ENCODE data around the gene TBC1D22A.
"Not testable (repeated sequence)": the region's sequence is repeated elsewhere in the genome, so short reads cannot be mapped to it uniquely, and the experiment has no call there.

TBC1D22A gene

DNA sequence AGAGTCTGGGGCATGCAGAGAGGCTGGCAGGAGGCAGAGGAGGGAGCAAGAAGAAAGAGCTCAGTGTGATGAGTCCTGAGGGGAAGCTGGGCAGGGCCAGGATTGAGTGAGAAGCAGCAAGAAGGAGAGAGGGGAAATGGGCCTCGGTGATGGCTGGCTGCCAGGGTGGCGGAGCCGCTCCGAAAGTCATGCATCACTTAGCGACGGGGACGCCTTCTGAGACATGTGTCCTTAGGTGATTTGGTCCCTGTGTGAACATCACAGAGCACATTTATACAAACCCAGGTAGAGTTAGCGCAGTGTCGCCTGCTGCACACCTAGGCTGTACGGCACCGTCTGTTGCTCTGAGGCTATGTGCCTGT lies 15.1 kb downstream of the TBC1D22A start:
- Histone ChIP-seq H3K36me3 (ENCODE audit: insufficient read depth, low read depth, low read length) (no peaks in the 10 kb centered on the region), H3K9ac (ENCODE audit: low read depth, low read length) (no peak overlapping the region), H3K9me3 (ENCODE audit: insufficient read depth, low read depth, low read length) (no peaks in the 10 kb centered on the region), H3K4me1 (ENCODE audit: insufficient read depth, low read length) (peaks cover 11% of the 10 kb centered on the region), H3K27me3 (ENCODE audit: insufficient read depth, low read length) (no peaks in the 10 kb centered on the region), H3K27ac (ENCODE audit: low read length) (no peak overlapping the region), H3K4me3 (ENCODE audit: low read length) (no peak overlapping the region)

- H3K4me3 ChIP-seq (ENCODE audit: low read length), result no peak overlapping the region
- H3K27me3 ChIP-seq (ENCODE audit: insufficient read depth, low read length), result no peaks in the 10 kb centered on the region
- no peaks in the 10 kb centered on the region for H3K9me3 ChIP-seq (ENCODE audit: insufficient read depth, low read depth, low read length)
- no peaks in the 10 kb centered on the region for H3K36me3 ChIP-seq (ENCODE audit: insufficient read depth, low read depth, low read length)
- peaks cover 11% of the 10 kb centered on the region for H3K4me1 ChIP-seq (ENCODE audit: insufficient read depth, low read length)
- H3K9ac ChIP-seq (ENCODE audit: low read depth, low read length), result no peak overlapping the region
- H3K27ac ChIP-seq (ENCODE audit: low read length), result no peak overlapping the region
These were observed 16.6 kb downstream of the TBC1D22A start for GRCh38 chr22:46779023-46779422.

DNA sequence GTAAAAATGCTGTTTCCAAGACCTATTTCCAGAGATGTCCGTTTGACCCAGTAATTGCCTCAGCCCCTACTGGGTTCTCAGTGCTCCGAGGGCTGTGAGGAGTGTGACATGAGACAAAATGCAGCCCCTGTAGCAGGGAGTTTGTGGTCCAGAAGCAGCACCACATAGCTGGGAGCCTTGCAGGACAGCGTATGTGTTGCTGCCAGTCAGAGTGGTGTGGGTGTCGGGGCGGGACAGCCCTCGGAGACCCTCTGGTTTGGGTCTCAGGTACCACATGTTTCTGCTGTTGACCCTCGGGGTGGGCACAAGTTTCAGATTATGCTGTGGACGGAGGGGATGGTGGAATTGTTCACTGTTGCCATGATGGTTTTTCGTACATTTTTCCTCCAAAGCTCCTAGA lies 17.2 kb downstream of the TBC1D22A start:
- Histone ChIP-seq H3K4me3 (ENCODE audit: low read length) (no peak overlapping the region), H3K36me3 (ENCODE audit: insufficient read depth, low read depth, low read length) (no peaks in the 10 kb centered on the region), H3K27ac (ENCODE audit: low read length) (no peak overlapping the region), H3K9ac (ENCODE audit: low read depth, low read length) (no peak overlapping the region), H3K9me3 (ENCODE audit: insufficient read depth, low read depth, low read length) (no peaks in the 10 kb centered on the region), H3K27me3 (ENCODE audit: insufficient read depth, low read length) (no peaks in the 10 kb centered on the region), H3K4me1 (ENCODE audit: insufficient read depth, low read length) (peaks cover 4% of the 10 kb centered on the region)

DNA sequence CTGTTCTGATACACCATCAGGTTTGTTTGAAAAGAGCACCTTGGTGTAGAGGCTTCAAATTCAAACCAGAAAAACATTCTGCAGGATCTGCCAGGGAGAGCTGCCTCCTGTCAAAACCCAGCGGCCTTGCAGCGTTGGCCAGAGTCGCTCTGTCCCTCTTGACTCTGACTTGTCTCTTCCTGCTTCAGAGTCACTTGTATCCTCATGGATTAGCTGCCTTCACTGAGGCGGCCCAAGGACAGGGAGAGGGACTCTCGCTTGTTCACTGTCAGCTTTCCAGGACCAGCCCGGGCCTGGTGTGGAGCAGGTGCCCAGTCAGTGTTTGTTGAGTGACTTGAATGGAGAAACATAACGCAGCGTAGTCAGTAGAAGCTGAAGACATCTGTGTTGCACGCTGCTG lies 18.0 kb downstream of the TBC1D22A start:
- Histone ChIP-seq H3K27me3 (ENCODE audit: insufficient read depth, low read length) (no peaks in the 10 kb centered on the region), H3K27ac (ENCODE audit: low read length) (no peak overlapping the region), H3K36me3 (ENCODE audit: insufficient read depth, low read depth, low read length) (no peaks in the 10 kb centered on the region)

GRCh38 chr22:46781291-46781690 lies 18.8 kb downstream of the TBC1D22A start:
- Histone ChIP-seq H3K9me3 (ENCODE audit: insufficient read depth, low read depth, low read length) (no peaks in the 10 kb centered on the region), H3K4me1 (ENCODE audit: insufficient read depth, low read length) (no peaks in the 10 kb centered on the region), H3K36me3 (ENCODE audit: insufficient read depth, low read depth, low read length) (no peaks in the 10 kb centered on the region), H3K4me3 (ENCODE audit: low read length) (no peak overlapping the region), H3K9ac (ENCODE audit: low read depth, low read length) (no peak overlapping the region), H3K27me3 (ENCODE audit: insufficient read depth, low read length) (no peaks in the 10 kb centered on the region), H3K27ac (ENCODE audit: low read length) (no peak overlapping the region)

More for the DNA sequence above, 18.0 kb downstream of the TBC1D22A start:
- Histone ChIP-seq H3K4me1 (ENCODE audit: insufficient read depth, low read length) (peaks cover 4% of the 10 kb centered on the region; the same call in 1 of the 2 replicates), H3K9me3 (ENCODE audit: insufficient read depth, low read depth, low read length) (no peaks in the 10 kb centered on the region), H3K4me3 (ENCODE audit: low read length) (no peak overlapping the region), H3K9ac (ENCODE audit: low read depth, low read length) (no peak overlapping the region)

- not testable (repeated sequence) for H3K4me1 ChIP-seq (ENCODE audit: insufficient read depth, low read length); H3K9me3 ChIP-seq (ENCODE audit: insufficient read depth, low read depth, low read length); H3K27me3 ChIP-seq (ENCODE audit: insufficient read depth, low read length); H3K36me3 ChIP-seq (ENCODE audit: insufficient read depth, low read depth, low read length); H3K4me3 ChIP-seq (ENCODE audit: low read length); H3K27ac ChIP-seq (ENCODE audit: low read length); H3K9ac ChIP-seq (ENCODE audit: low read depth, low read length)
These were observed 19.8 kb downstream of the TBC1D22A start for GRCh38 chr22:46782200-46782599.

DNA sequence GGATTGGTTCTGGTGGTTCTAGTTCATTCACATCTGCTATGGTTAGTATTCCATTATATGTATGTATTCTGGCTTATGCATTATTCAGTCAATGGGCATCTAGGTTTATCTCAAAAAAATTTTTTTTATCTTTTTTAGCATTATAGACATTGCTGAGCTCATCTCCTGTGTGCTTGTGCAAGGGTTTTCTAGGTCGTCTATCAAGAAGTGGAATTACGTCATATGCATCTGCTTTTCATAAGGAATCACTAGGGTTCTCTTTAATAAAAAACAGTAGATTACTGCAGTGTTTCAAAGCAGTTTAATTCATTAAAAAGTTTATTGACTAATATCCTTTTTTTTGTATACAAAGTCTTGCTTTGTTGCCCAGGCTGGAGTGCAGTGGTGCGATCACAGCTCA lies 21.3 kb downstream of the TBC1D22A start:
- Histone ChIP-seq H3K4me3 (ENCODE audit: low read length) (no peak overlapping the region), H3K27ac (ENCODE audit: low read length) (no peak overlapping the region), H3K9me3 (ENCODE audit: insufficient read depth, low read depth, low read length) (no peaks in the 10 kb centered on the region), H3K27me3 (ENCODE audit: insufficient read depth, low read length) (no peaks in the 10 kb centered on the region), H3K9ac (ENCODE audit: low read depth, low read length) (no peak overlapping the region), H3K4me1 (ENCODE audit: insufficient read depth, low read length) (no peaks in the 10 kb centered on the region), H3K36me3 (ENCODE audit: insufficient read depth, low read depth, low read length) (no peaks in the 10 kb centered on the region)

DNA sequence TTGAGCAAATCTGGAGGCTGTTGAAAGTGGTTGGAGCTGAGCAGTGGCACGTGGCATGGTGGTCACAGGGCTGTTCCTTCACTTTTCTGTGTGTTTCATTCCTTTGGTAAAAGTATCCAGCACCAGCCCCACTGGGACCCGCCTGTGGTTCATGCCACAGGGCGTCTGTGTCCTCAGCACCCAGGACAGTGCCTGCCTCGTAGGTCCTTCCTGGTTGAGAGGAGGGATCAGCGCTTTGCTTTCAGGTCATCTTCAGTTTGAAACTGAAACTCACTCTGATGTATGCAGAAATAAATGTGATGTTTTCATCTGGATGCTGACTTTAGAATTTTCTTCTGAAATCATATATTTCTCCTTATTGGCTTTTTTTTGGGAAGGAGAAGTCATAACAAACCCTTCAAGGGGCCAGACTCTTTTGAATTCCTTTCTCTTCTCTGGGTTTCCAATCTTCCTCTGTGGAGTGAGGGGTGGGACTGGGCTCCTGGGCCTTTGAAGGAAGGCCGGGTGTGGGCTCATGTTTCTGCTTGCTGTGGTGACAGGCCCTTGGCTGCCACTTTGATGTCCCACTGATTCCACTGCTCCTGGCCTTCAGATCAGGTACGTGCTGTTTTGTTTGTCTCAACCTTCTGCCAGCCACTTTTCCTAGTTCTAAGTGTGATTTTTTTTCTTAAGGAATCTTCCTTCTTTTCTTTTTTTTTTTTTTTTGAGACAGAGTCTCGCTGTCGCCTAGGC lies 26.2 kb downstream of the TBC1D22A start:
- Histone ChIP-seq H3K9ac (ENCODE audit: low read depth, low read length) (no peak overlapping the region), H3K9me3 (ENCODE audit: insufficient read depth, low read depth, low read length) (no peaks in the 10 kb centered on the region), H3K36me3 (ENCODE audit: insufficient read depth, low read depth, low read length) (peaks cover 6% of the 10 kb centered on the region), H3K4me3 (ENCODE audit: low read length) (no peak overlapping the region), H3K4me1 (ENCODE audit: insufficient read depth, low read length) (no peaks in the 10 kb centered on the region), H3K27me3 (ENCODE audit: insufficient read depth, low read length) (no peaks in the 10 kb centered on the region), H3K27ac (ENCODE audit: low read length) (no peak overlapping the region)

DNA sequence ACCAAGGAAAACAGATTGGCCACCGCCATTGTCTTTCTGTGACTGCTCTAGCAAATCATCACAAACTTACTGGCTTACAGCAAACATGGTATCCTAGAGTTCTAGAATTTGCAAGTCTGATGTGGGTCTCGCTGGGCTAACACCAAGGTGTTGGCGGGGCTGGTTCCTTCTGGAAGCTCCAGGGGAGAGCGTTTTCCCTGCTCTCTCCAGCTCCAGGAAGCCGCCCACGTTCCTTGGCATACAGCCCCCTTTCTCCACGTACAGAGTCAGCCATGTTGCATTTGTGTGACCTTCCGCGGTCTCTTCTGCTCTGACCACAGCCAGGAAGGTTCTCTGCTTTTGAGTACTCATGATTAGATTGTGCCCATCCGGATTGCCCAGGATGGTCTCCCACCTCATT lies 27.5 kb downstream of the TBC1D22A start:
- Histone ChIP-seq H3K27ac (ENCODE audit: low read length) (no peak overlapping the region), H3K4me3 (ENCODE audit: low read length) (no peak overlapping the region), H3K9ac (ENCODE audit: low read depth, low read length) (no peak overlapping the region), H3K4me1 (ENCODE audit: insufficient read depth, low read length) (no peaks in the 10 kb centered on the region), H3K27me3 (ENCODE audit: insufficient read depth, low read length) (no peaks in the 10 kb centered on the region), H3K9me3 (ENCODE audit: insufficient read depth, low read depth, low read length) (no peaks in the 10 kb centered on the region), H3K36me3 (ENCODE audit: insufficient read depth, low read depth, low read length) (peaks cover 12% of the 10 kb centered on the region)

GRCh38 chr22:46791201-46791731 lies 28.8 kb downstream of the TBC1D22A start:
- H3K9me3 ChIP-seq (ENCODE audit: insufficient read depth, low read depth, low read length), result no peaks in the 10 kb centered on the region
- H3K4me3 ChIP-seq (ENCODE audit: low read length), result no peak overlapping the region
- no peak overlapping the region for H3K27ac ChIP-seq (ENCODE audit: low read length)
- no peaks in the 10 kb centered on the region for H3K4me1 ChIP-seq (ENCODE audit: insufficient read depth, low read length)
- no peak overlapping the region for H3K9ac ChIP-seq (ENCODE audit: low read depth, low read length)
- no peaks in the 10 kb centered on the region for H3K27me3 ChIP-seq (ENCODE audit: insufficient read depth, low read length)
- peaks cover 12% of the 10 kb centered on the region for H3K36me3 ChIP-seq (ENCODE audit: insufficient read depth, low read depth, low read length)

DNA sequence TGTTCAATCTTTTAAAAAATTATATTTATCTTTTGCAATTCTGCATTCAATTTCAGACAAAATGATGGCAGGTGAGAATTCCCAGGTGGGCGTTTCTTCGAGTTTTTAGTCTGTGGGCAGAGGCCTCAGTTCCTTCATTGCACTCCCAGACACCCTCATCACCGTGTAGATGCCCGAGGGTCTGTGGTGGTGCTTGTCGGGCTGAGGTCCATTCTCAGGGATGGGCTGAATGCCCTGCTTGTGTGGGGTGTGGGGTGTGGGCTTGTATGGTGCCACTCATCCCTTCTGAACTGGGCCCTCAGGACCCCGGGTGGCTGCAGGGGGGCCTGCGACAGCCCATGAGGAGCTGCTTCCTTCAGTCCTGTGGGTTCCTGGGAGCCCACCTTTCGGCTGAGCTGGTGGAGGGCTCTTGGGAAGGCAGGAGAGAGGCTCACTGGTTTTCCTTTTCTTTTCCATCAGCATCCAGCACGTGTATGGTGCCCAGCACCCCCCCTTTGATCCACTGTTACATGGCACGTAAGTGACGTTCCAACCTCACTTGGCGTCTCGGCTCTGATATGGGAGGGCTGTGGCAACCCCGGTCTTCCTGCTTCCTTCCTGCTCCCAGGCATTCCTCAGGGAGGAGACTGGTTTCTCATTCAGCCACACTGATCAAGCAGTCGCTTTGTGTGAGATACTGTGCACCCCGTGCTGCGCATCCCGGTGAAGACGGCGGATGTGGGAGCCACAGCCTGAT lies 29.8 kb downstream of the TBC1D22A start:
- Histone ChIP-seq H3K9me3 (ENCODE audit: insufficient read depth, low read depth, low read length) (no peaks in the 10 kb centered on the region), H3K4me1 (ENCODE audit: insufficient read depth, low read length) (no peaks in the 10 kb centered on the region), H3K36me3 (ENCODE audit: insufficient read depth, low read depth, low read length) (peaks cover 12% of the 10 kb centered on the region), H3K27me3 (ENCODE audit: insufficient read depth, low read length) (no peaks in the 10 kb centered on the region), H3K4me3 (ENCODE audit: low read length) (no peak overlapping the region), H3K9ac (ENCODE audit: low read depth, low read length) (no peak overlapping the region), H3K27ac (ENCODE audit: low read length) (no peak overlapping the region)

- H3K27ac ChIP-seq (ENCODE audit: low read length), result no peak overlapping the region
- no peaks in the 10 kb centered on the region for H3K9me3 ChIP-seq (ENCODE audit: insufficient read depth, low read depth, low read length)
- H3K9ac ChIP-seq (ENCODE audit: low read depth, low read length), result no peak overlapping the region
- H3K36me3 ChIP-seq (ENCODE audit: insufficient read depth, low read depth, low read length), result peaks cover 12% of the 10 kb centered on the region
- no peaks in the 10 kb centered on the region for H3K27me3 ChIP-seq (ENCODE audit: insufficient read depth, low read length)
- H3K4me1 ChIP-seq (ENCODE audit: insufficient read depth, low read length), result no peaks in the 10 kb centered on the region
- H3K4me3 ChIP-seq (ENCODE audit: low read length), result no peak overlapping the region
These were observed 30.4 kb downstream of the TBC1D22A start for GRCh38 chr22:46792841-46793261.
